GM19467 (cell line): Measurements from ENCODE around the gene DENND1B.

ENCODE experiments used
- ATAC-seq: cut with Tn5 transposase; IDR thresholded peaks from one replicate; pipeline ENCODE4 v1.9.1; 2021; ENCODE audit warnings: mild to moderate bottlenecking, moderate library complexity; ENCODE audit not compliant: unreplicated experiment

DENND1B gene

DNA sequence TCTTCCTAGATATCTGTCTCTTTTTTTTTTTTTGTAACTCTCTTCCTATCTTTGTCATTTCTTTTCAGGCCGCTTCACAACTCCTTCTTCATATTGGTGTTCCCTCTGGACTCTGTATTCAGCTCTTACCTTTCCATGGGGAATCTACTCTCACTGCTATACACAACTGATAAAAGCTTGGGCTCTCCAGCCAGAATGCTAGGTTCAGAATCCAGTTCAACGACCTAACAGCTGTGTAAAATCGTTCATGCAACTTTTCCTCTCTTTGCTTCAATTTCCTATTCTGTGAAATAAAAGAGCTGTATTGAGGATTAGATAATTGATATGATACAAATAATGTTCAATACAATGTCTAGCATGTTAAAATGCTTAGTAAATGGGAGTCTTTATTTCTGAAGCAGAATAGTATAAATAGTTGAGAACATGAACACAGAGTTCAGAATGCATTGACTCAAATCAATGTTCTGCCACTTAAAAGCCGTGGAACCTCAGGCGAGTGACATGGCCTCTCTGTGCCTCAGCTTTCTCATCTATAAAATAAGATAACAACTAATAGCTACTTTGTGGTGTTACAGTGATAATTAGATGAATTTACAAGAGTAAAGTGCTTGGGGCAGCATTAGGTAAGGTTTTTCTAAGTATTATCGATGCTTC, 88.5 kb downstream of the DENND1B start:
- ATAC-seq: no peak

GRCh38 chr1:197686231-197686630, 89.0 kb downstream of the DENND1B start:
- no peak for ATAC-seq

GRCh38 chr1:197685785-197686184, 89.5 kb downstream of the DENND1B start:
- no peak for ATAC-seq

DNA sequence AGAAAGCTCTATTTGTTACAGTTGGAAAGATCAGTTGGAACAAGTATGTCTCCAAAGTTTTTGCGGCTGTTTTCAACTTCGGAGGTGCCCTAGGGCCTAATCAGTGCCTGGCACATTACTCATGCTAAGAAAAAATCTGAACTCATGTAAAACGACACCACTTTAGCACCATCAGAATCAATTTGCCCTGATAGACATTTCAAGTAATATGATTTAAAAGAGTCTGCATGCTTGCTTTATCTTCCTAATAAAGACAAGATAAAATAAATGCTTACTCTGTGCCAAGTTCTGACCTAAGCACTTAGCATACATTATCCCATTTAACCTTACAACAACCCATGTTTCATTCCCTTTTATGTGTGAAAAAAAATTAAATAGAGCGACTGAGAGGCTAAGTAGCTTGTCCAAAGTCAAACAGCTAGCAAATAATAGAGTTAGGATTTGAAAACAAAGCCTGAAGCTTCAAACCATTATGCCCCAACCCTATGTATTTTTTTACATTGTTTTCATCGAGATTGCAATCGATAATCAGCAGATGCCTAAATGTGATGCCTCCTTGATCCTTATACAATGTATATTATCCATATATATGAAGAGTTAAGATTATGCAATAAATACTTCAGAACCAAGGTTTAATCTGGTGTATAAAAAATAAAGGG, 91.3 kb downstream of the DENND1B start:
- no peak for ATAC-seq

- ATAC-seq: no peak
These were observed 92.0 kb downstream of the DENND1B start for GRCh38 chr1:197683280-197683679.

DNA sequence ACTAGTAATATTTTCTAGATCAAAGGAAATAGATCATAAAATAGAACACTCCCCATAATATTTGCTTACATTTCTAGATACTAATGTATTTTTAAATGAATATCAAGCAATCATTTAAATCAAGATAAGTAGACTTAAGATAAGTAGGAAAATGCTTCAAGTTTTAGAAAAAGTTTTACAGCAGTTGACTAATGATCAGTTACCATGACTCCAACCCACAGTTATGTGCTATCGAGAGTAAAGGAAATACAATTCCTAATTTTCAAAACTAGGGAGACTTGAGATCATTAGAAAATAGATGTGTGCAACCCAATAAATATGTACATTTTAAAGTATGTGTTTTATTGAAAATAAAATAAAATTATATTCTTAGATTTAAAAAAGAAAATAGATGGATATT, 95.0 kb downstream of the DENND1B start:
- ATAC-seq: no peak

DNA sequence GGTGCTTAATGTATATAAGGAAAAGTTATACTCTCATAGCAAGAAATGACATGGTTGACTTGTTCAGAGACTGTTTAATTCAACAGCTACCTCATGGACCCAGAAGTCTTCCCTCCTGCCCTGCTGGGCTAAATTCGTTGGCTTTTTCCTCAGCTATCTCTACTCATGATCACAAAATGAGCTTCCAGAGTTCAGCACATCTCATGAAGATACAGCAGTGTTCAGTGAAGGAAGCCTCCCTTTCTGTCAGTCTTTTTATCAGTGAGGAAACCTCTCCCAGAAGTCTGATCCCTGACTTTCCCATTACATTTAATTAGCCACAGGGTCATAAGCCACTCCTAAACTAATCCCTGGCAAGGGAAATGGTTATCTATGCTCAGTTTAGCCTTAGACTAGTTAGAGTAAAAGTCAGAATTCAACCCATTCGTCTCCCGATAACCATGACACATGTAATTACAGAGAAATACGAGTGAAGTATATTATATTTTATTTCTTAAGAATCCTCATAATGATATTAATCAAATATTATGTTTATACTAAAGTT, 97.5 kb downstream of the DENND1B start:
- ATAC-seq: no peak

DNA sequence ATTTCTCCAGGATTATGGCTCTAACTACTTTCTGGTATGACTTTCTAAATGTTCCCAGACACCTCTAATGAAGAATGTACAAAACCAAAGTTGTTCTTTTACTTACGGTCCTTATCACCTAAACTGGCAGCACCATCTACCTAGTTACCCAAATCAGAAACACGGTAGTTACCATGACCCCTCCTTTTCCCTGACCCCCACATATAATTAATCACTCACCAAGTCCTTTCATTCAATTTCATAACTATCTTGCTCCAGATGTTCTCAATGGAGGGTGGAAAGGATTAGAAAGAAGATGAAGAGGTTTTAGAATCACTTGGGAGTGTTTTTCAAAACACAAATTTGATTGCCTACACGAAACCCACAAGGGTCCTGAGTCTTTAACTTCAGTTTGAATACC, 98.0 kb downstream of the DENND1B start:
- ATAC-seq: no peak

GRCh38 chr1:197675583-197676208, 99.6 kb downstream of the DENND1B start:
- ATAC-seq: no peak

- no peak for ATAC-seq
These were observed 101.0 kb downstream of the DENND1B start for GRCh38 chr1:197674286-197674685.

DNA sequence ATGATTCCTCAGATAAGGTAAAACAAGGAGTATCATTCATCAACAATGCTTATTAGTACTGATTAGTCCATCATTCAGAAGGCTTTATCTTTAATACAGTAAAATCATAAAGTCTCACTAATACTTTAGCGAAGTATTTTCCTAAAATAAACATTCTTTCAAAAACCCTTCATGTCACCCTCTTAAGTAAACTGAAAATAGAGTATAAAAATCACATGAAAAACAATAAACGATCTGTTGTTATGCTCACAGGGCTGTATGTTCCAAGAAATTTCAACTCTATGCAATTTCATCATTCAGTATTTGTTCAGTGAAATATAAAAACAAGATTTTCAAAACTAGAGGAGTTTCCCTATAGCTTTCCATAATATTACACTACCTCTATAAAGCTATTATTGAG, 102.0 kb downstream of the DENND1B start:
- ATAC-seq: no peak

DNA sequence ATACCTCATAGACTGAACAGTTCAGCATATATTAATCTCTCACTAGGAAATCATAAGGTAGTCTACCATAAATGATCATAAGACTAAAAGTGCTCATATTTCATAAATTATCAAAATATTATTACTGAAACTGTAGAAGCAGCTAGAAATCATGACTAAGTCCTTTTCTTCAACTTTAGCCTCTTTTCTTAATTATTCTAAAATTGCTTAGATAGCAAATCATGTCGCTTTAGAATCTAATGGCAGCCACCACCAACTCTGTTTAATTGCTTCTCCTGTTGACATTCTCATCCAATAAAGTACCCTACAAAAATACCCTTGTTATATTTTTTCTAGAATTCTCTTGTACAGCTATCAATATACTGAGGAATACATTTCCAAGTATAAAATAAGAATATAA, 102.9 kb downstream of the DENND1B start:
- ATAC-seq: no peak

GRCh38 chr1:197671920-197672319, 103.4 kb downstream of the DENND1B start:
- no peak for ATAC-seq

GRCh38 chr1:197671140-197671539, 104.1 kb downstream of the DENND1B start:
- ATAC-seq: no peak

DNA sequence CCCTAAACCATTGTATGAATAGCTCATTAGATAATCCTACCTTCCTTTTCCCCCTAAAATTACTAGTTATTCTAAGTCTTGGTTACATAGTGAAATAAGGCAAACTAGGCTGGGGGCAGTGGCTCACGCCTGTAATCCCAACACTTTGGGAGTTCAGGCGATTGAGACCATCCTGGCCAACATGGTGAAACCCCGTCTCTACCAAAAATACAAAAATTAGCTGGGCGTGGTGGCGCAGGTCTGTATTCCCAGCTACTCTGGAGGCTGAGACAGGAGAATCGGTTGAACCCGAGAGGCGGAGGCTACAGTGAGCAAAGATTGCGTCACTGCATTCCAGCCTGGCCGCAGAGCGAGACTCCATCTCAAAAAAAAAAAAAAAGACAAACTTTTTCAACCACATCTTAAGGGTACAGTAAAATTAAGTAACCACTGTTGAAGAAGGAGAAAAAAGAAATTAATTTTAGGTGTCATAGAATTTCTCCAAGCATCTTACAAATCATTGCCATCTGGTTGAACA, 108.5 kb downstream of the DENND1B start:
- ATAC-seq: no peak

DNA sequence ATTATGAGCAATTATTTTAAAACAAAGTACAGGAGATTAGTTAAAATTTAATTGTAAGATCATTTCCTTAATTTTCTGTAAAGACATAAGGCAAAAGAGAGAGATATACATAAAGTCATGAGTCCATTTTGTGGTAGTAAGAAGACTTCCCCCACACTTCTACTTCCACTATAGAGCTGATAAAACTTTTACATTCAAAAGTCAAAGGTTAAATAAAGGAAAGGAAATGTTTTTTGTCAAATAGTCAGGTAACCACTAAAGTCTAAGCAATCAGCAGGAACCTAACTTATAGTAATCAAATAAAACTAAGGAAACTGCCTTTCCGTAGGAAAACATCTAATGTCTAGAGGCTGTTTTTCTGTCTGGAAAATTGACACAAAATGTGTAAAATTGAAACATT, 110.9 kb downstream of the DENND1B start:
- ATAC-seq: no peak

DNA sequence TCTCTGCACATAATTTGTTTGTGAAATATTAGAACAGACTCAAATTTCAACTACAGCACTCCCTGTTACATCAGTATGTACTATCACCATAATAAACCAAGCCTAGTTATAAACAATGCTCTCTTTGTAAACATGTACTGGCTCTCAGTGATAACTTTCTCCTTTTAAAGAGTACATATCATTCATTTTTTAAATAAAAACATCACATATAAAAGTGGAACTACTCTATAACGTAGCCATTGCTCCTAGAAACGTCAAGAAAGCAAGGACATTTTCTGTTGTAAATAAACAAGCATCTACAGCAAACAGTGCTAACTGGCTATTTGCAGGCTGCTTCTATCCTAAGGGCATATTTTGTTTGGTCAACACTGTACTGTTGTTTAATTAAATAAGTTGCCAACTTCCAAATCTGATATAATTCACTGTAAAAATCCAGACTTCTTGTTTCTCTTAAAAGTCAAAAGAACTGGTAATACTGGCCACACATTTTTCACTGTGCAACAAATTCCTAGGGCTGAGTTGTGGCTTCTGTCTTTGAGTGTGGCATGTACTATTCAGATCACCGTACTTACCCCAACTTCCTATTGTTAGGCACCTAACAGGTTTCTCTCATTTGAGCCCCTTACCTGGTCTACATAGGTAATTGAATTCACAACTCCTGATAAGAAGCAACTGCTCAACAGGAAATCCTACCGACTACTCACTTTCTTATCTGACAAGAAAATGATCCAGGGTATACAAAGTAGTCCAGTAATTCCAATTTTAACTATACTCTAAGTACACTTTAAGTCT, 111.9 kb downstream of the DENND1B start:
- no peak for ATAC-seq

DNA sequence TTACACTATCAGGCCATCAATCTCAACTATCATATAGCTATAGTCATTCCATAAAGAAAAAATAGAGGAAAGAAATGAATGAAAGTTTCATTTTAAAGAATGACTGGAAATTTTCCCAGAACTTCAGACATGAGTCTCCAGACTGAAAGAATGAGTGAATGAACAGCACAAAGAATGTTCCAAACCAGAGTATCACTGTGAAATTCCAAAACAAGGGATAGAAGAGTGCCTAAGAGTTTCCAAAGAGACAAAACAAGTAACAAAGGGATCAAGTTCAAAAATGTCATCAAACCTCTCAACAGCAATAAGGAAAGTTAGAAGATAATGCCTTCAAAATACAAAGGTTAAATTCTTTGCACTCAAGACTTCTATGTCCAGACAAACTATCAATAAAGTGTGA, 114.9 kb downstream of the DENND1B start:
- ATAC-seq: no peak

- ATAC-seq: no peak
These were observed 116.1 kb downstream of the DENND1B start for GRCh38 chr1:197659171-197659570.

DNA sequence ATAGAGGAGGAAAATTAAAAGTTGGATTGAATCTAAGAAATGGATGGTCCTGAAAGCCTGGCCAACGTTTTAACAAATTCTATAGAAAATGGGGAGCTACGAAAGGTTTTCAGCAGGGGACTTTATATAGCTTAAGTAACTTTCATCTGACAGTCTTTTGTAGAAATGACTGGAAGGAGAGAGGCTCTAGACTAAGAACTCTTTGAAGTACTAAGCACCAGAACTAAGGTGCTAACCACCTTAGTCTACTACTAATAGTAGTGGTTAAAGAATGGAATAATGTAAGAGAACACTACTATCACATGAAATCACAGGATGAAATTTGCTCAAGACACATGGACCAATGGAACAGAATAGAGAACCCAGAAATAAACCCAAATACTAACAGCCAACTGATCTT, 126.1 kb downstream of the DENND1B start:
- no peak for ATAC-seq

DNA sequence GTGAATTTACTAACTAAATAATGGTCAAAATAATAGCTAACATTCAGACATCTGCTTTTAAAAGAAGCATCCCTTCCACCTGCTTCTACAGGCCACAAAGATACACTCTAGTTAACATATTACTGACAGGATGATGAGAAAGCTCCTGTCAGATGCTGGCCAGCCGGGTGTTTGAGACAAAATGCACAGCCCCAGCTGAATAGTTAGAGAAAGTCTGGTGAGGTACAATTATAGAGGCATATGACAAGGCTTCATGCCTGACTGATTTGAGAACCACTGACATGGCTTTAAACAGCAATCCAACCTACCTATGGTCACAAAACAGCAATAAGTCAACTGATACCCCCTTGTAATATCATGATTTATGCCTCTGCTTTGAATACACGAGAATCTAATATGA, 137.0 kb downstream of the DENND1B start:
- no peak for ATAC-seq
